Heart right ventricle (tissue), 16 donors: Measurements from ENCODE around the gene SGTB. TPM values are rescaled to one million over a fixed set of nuclear protein-coding genes. Genes with fewer than 3 reads are reported as not detected.
"Not testable (repeated sequence)": the region's sequence is repeated elsewhere in the genome, so short reads cannot be mapped to it uniquely, and the experiment has no call there.

Source experiments
- ATAC-seq, 8 donors: fragments of 200-7000 bp; cut with Tn5 transposase; one replicate each; pipeline ENCODE4 v1.9.1; 2020; ENCODE audit warnings: mild to moderate bottlenecking in 8 of 8, moderate library complexity in 8 of 8, moderate number of reproducible peaks in 1 of 8
- DNase-seq, 2 donors: peaks; one replicate each; pipeline ENCODE4 v3.0.0-alpha.2; 2020
- H3K27ac ChIP-seq, 10 donors: fragments of 200-600 bp; sonication (generic) in 2 of 10; one replicate each; pipeline versions ENCODE4 v1.5.0 to v1.8.0; 2020 to 2022; ENCODE audit warnings: mild to moderate bottlenecking in 3 of 10
- H3K27me3 ChIP-seq, 7 donors: fragments of 200-600 bp; one replicate each; pipeline ENCODE4 v1.8.0; 2021 to 2022; ENCODE audit warnings: mild to moderate bottlenecking in 2 of 7
- H3K36me3 ChIP-seq, 9 donors: fragments of 200-600 bp; sonication (generic) in 1 of 9; one replicate each; pipeline versions ENCODE4 v1.5.0 to v1.8.0; 2020 to 2022; ENCODE audit warnings: mild to moderate bottlenecking in 2 of 9
- H3K4me1 ChIP-seq, 9 donors: fragments of 200-600 bp; sonication (generic) in 1 of 9; one replicate each; pipeline versions ENCODE4 v1.5.0 to v1.8.0; 2020 to 2022; ENCODE audit warnings: mild to moderate bottlenecking in 4 of 9
- H3K4me3 ChIP-seq, 10 donors: fragments of 200-600 bp; sonication (generic) in 2 of 10; one replicate each; pipeline versions ENCODE4 v1.5.0 to v1.8.0; 2020 to 2022; ENCODE audit warnings: mild to moderate bottlenecking in 7 of 10, moderate library complexity in 2 of 10
- H3K9me3 ChIP-seq, 11 donors: fragments of 200-600 bp in 10 of 11; sonication (generic) in 2 of 11; one replicate each; pipeline versions ENCODE4 v1.5.0 to v1.8.0; 2013 to 2022; ENCODE audit warnings: mild to moderate bottlenecking in 2 of 11, control low read depth in 1 of 11, moderate library complexity in 1 of 11
- CTCF ChIP-seq, 9 donors: fragments of 200-600 bp; sonication (generic) in 2 of 9; IDR thresholded peaks; one replicate each; pipeline versions ENCODE4 v1.5.0 to v1.8.0; 2021 to 2022; ENCODE audit warnings: antibody characterized with exemption in 9 of 9, mild to moderate bottlenecking in 5 of 9, moderate library complexity in 1 of 9
- WGBS, 2 donors: extraction: QIAGEN DNeasy Blood & Tissue Kit; methylation state at CpG; one replicate each; pipeline ENCODE4 v1.1.7; 2013; ENCODE audit warnings: inconsistent platforms in 1 of 2; 5-methylcytosine and 5-hydroxymethylcytosine counted together
- intact Hi-C, 10 donors: fragments of 100-400 bp; cut with DNase I; formaldehyde crosslinking; loops; one replicate each; pipeline versions ENCODE4 v1.11.1 to v1.14.2; 2022
- polyA plus RNA-seq, 2 donors: library from polyadenylated mRNA; stranded (reverse); fragments of 200-250 nt; gene quantifications; one replicate each; pipeline ENCODE4 v1.2.3, GENCODE V29; 2013
- total RNA-seq, 10 donors: library from RNA; stranded (reverse); fragmentation: NEBNext Ultra II Directional in 3 of 10; extraction: Animal tissue kit (Norgen Biotek cat#: 25700) in 3 of 10; gene quantifications; one replicate each; pipeline versions ENCODE4 v1.2.1 to v1.2.4, GENCODE V29; 2021 to 2023
- donor health status: Arrhythmogenic right ventricular cardiomyopathy.
- donor health status: ischemic (EF 13 %, LVEDD 7.1; RV severe dilation, severe dysfunction).
- donor health status: healthy with polysubstance abuse.
- donor health status: DM: no; HTN: yes; CAD: no.
- donor health status: DM: no; HTN: no; CAD: no.
- donor health status: ischemic (EF 25% LVEDD 6.9; RV normal size, moderate dysfunction).
- donor health status: ischemic (EF 25% LVEDD 5.7; RV mildly dilated, moderate dysfunction).
- donor health status: healthy.
- donor health status: DM: yes; HTN: yes; CAD: no.
- donor health status: Ischemic cardiomyopathy.
- donor health status: ischemic (EF 35%, LVEDD 5.7; RV mildly dilated, moderate dysfunction).
- donor health status: nonischemic (EF 11% LVEDD 7.7; RV severe dilation, severe dysfunction).
- donor health status: DM: yes; HTN: yes; CAD: no.
- donor health status: PGD.
- donor health status: ischemic (EF 29% LVEDD 5.4; RV normal size, mild dysfunction).
- donor health status: nonischemic (EF 23%, LVEDD 6.1; RV moderate dilation, normal function).

SGTB gene
- total and polyA plus RNA-seq, 12 donors = 1.5 to 9.7 (median 6.1) TPM

GRCh38 chr5:65623482-65623881, 98.4 kb downstream of the SGTB start:
- H3K27ac ChIP-seq = peak overlapping the region in 9 of 10 donors; percentile 72 to 94 (median 90)
- no peaks in the 10 kb centered on the region for H3K9me3 ChIP-seq
- ATAC-seq (peak in 1 of 8 donors; percentile 3), DNase-seq (no peak)
- no peaks in the 10 kb centered on the region for H3K27me3 ChIP-seq
- 6 to 7% methylated on average over 9 of the region's 9 CpGs for WGBS, 2 donors
- peak overlapping the region; percentile 71 to 100 (median 87) for H3K4me3 ChIP-seq
- peaks cover 4 to 46% (median 43%) of the 10 kb centered on the region in 9 donors for H3K4me1 ChIP-seq
- peaks cover 0 to 4% (median 0%) of the 10 kb centered on the region in 9 donors for H3K36me3 ChIP-seq
- TF ChIP-seq CTCF (IDR thresholded peaks at IDR 0.05) = no peak
- intact Hi-C loops = loop anchor here in 2 of 10 donors (5.0 to 10.0 kb wide), 2 partner anchors 61 to 301 kb away; partner anchors contain the start of genes CENPK (in 1 of the 2), ERBIN (in 1 of the 2) and PPWD1 (in 1 of the 2)

GRCh38 chr5:65621961-65622360, 99.9 kb downstream of the SGTB start:
- ATAC-seq = not testable (repeated sequence)

GRCh38 chr5:65620021-65620420, 101.9 kb downstream of the SGTB start:
- DNase-seq = no peak
- Histone ChIP-seq H3K4me3 (no peak overlapping the region), H3K9me3 (no peaks in the 10 kb centered on the region), H3K27ac (no peak overlapping the region), H3K36me3 (peaks cover 0 to 36% (median 3%) of the 10 kb centered on the region in 9 donors), H3K4me1 (peaks cover 4 to 36% (median 25%) of the 10 kb centered on the region in 9 donors), H3K27me3 (no peaks in the 10 kb centered on the region)
- 92 to 93% methylated on average over 4 of the region's 4 CpGs for WGBS, 2 donors
- no peak for TF ChIP-seq CTCF (IDR thresholded peaks at IDR 0.05)
- intact Hi-C loops = loop anchor here in 2 of 10 donors (5.0 to 10.0 kb wide), 2 partner anchors 58 to 305 kb away; partner anchors contain the start of genes CENPK (in 1 of the 2), ERBIN (in 1 of the 2) and PPWD1 (in 1 of the 2)
- no peak for ATAC-seq

More at GRCh38 chr5:65621961-65622360, 99.9 kb downstream of the SGTB start:
- 83 to 88% methylated on average over 4 of the region's 4 CpGs for WGBS, 2 donors
- DNase-seq, H3K9me3 ChIP-seq, H3K27me3 ChIP-seq, H3K27ac ChIP-seq, H3K4me3 ChIP-seq: not testable (repeated sequence)
- H3K4me1 ChIP-seq = peaks cover 4 to 50% (median 42%) of the 10 kb centered on the region in 9 donors
- peaks cover 0 to 16% (median 0%) of the 10 kb centered on the region in 9 donors for H3K36me3 ChIP-seq
- intact Hi-C loops = loop anchor here in 2 of 10 donors (5.0 to 10.0 kb wide), 2 partner anchors 60 to 303 kb away; partner anchors contain the start of genes CENPK (in 1 of the 2), ERBIN (in 1 of the 2) and PPWD1 (in 1 of the 2)

Other genes with a start within 250 kb of the SGTB start
- 1 to 10 TPM in 8 of 10 donors, under 1 TPM in 2; 0.85 to 4.1 (median 2.7) TPM for gene ADAMTS6, start 240.2 kb downstream of the SGTB start, total RNA-seq
- 1 to 10 TPM in 1 of 2 donors, under 1 TPM in 1; 0.25 to 1.0 TPM for gene ADAMTS6, start 240.2 kb downstream of the SGTB start, polyA plus RNA-seq
- gene CENPK, start 158.9 kb downstream of the SGTB start, total RNA-seq = 1 to 10 TPM in 3 of 10 donors, under 1 TPM in 7; 0.19 to 3.5 (median 0.62) TPM
- gene CENPK, start 158.9 kb downstream of the SGTB start, polyA plus RNA-seq = under 1 TPM; 0.58 to 0.95 TPM
- gene PPWD1, start 158.8 kb downstream of the SGTB start, total RNA-seq = 10 to 100 TPM; 14.1 to 22.3 (median 16.2) TPM
- 10 to 100 TPM in 1 of 2 donors, 1 to 10 TPM in 1; 8.0 to 31.6 TPM for gene PPWD1, start 158.8 kb downstream of the SGTB start, polyA plus RNA-seq
- gene TRIM23, start 97.8 kb downstream of the SGTB start, total RNA-seq = 10 to 100 TPM; 15.2 to 22.6 (median 18.3) TPM
- gene TRIM23, start 97.8 kb downstream of the SGTB start, polyA plus RNA-seq = 1 to 10 TPM; 3.8 to 4.7 TPM
- gene SHLD3, start 97.1 kb downstream of the SGTB start, total RNA-seq = 1 to 10 TPM; 1.1 to 2.2 (median 1.8) TPM
- gene SHLD3, start 97.1 kb downstream of the SGTB start, polyA plus RNA-seq = 1 to 10 TPM; 1.8 to 5.0 TPM
- gene TRAPPC13, start 97.1 kb downstream of the SGTB start, total RNA-seq = 10 to 100 TPM; 17.7 to 26.3 (median 20.6) TPM
- gene TRAPPC13, start 97.1 kb downstream of the SGTB start, polyA plus RNA-seq = 10 to 100 TPM in 1 of 2 donors, 1 to 10 TPM in 1; 9.0 to 16.3 TPM
- gene NLN, start 96 bp upstream of the SGTB start, total RNA-seq = 10 to 100 TPM; 10.9 to 17.4 (median 14.4) TPM
- gene NLN, start 96 bp upstream of the SGTB start, polyA plus RNA-seq = 1 to 10 TPM; 1.5 to 2.2 TPM
- 10 to 100 TPM; 28.7 to 63.3 (median 44.6) TPM for gene ERBIN, start 204.5 kb upstream of the SGTB start, total RNA-seq
- gene ERBIN, start 204.5 kb upstream of the SGTB start, polyA plus RNA-seq = 10 to 100 TPM in 1 of 2 donors, 1 to 10 TPM in 1; 7.4 to 12.5 TPM